HG02970 (cell line): ENCODE measurements around the gene STYX.
A peak's percentile ranks its signal among the peaks of the same experiment; 100 is the strongest.

ENCODE experiments used
- ATAC-seq: cut with Tn5 transposase; IDR thresholded peaks from one replicate; pipeline ENCODE4 v1.9.1; 2021; ENCODE audit warnings: mild to moderate bottlenecking, moderate library complexity, moderate number of reproducible peaks; ENCODE audit not compliant: unreplicated experiment, low FRiP score

The STYX gene

GRCh38 chr14:52729925-52730708, at the start of gene STYX:
Gene STYX (plus strand): TSS chr14:52730166. CDS start chr14:52730475, 309 bp downstream.
- ATAC-seq, result peak; percentile 95

- ATAC-seq, result no peak
These were observed 45.9 kb upstream of the STYX start for GRCh38 chr14:52683985-52684520.

- no peak for ATAC-seq
These were observed 43.8 kb upstream of the STYX start for GRCh38 chr14:52686176-52686575.

GRCh38 chr14:52690983-52691760, 38.8 kb upstream of the STYX start:
- ATAC-seq, result no peak

GRCh38 chr14:52692248-52692962, 37.6 kb upstream of the STYX start:
- ATAC-seq, result no peak

- no peak for ATAC-seq
These were observed 36.9 kb upstream of the STYX start for GRCh38 chr14:52693036-52693435.

GRCh38 chr14:52693532-52693931, 36.4 kb upstream of the STYX start:
- no peak for ATAC-seq

- ATAC-seq, result peak; percentile 48
These were observed 35.0 kb upstream of the STYX start for GRCh38 chr14:52694761-52695480.

- peak; percentile 63 for ATAC-seq
These were observed 34.4 kb upstream of the STYX start, which contains the start of gene ERO1A for GRCh38 chr14:52695481-52696091. Gene ERO1A (minus strand): TSS chr14:52695558. CDS start chr14:52695481, 77 bp downstream.

GRCh38 chr14:52700701-52701172, 29.2 kb upstream of the STYX start:
- no peak for ATAC-seq

- ATAC-seq, result no peak
These were observed 28.7 kb upstream of the STYX start for GRCh38 chr14:52701223-52701622.

GRCh38 chr14:52703225-52703624, 26.7 kb upstream of the STYX start:
- ATAC-seq, result no peak

- no peak for ATAC-seq
These were observed 26.3 kb upstream of the STYX start for GRCh38 chr14:52703664-52704063.

GRCh38 chr14:52706286-52706685, 23.7 kb upstream of the STYX start:
- ATAC-seq, result no peak

GRCh38 chr14:52706724-52707706, 23.0 kb upstream of the STYX start, which contains the start of gene PSMC6:
Gene PSMC6 (plus strand): TSS chr14:52707200. CDS start chr14:52707220, 20 bp downstream.
- peak; percentile 92 for ATAC-seq

- ATAC-seq, result no peak
These were observed 18.3 kb upstream of the STYX start for GRCh38 chr14:52711666-52712065.

- no peak for ATAC-seq
These were observed 13.8 kb upstream of the STYX start for GRCh38 chr14:52716155-52716554.
